ENCODE data around the gene ZNF581. TPM values are rescaled to one million over a fixed set of nuclear protein-coding genes. Genes with fewer than 3 reads are reported as not detected.

ZNF581 gene
- total RNA-seq, 2 donors from 2014 or later = 6.7 to 23.8 TPM

DNA sequence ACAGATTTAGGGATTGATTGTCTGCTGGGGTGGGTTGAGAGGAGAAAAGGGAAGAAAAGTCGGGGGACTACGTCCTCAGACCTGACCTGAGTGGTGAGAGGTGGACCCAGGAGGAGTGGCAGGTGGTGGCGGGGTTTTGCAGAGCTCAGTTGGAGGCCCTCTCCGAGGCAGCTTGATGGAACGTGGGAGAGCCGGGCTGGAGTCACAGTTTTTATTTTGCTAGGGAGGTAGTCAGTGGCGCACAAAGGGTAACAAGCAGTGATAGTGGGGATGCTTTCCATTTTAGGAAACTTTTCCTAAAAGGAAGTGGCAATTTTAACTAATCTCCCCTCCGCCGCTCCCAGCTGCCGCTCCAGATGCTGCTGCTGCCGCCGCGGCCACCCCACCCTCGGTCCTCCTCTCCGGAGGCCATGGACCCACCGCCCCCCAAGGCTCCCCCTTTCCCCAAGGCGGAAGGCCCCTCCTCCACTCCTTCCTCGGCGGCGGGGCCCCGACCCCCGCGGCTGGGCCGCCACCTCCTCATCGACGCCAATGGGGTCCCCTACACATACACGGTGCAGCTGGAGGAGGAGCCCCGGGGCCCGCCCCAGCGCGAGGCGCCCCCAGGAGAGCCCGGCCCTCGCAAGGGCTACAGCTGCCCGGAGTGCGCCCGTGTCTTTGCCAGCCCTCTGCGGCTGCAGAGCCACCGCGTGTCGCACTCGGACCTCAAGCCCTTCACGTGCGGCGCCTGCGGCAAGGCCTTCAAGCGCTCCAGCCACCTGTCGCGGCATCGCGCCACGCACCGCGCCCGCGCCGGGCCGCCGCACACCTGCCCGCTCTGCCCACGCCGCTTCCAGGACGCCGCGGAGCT, 1.1 kb upstream of the ZNF581 start:
- DNase-seq (ENCODE audit: low spot score) = no peak
- no peak for TF ChIP-seq CTCF (IDR thresholded peaks at IDR 0.05)
- Histone ChIP-seq H3K4me3 (peak overlapping the region; percentile 96), H3K36me3 (peaks cover 10% of the 10 kb centered on the region), H3K27ac (peak overlapping the region; percentile 89 to 92), H3K27me3 (replicated peaks; ENCODE audit: insufficient read depth) (no peaks in the 10 kb centered on the region), H3K4me1 (ENCODE audit: control insufficient read depth in 1 of 2, low read depth in 2 of 2) (peaks cover 52 to 61% of the 10 kb centered on the region in 2 donors), H3K9me3 (no peaks in the 10 kb centered on the region)
- ATAC-seq (ENCODE audit: insufficient number of reproducible peaks, low FRiP score, low read depth) = no peak

DNA sequence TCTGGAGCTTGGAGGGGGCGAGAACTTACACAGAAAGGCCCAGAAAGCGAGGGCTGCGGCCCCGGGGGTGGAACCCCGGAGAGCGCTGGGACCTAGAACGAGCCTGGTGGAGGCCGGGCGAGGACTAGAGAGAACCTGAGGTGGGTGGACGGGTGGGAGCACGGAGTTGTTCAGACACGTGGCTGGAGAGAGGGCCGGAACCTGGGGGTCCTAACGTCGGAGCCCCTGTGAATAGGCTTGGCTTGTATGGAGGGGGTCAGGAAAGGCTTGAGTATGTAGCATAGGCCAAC, 383 bp downstream of the ZNF581 start:
- no peak for ATAC-seq (ENCODE audit: insufficient number of reproducible peaks, low FRiP score, low read depth)
- H3K4me1 ChIP-seq (ENCODE audit: control insufficient read depth in 1 of 2, low read depth in 2 of 2) = peaks cover 51 to 62% of the 10 kb centered on the region in 2 donors
- H3K27me3 ChIP-seq (replicated peaks; ENCODE audit: insufficient read depth) = no peaks in the 10 kb centered on the region
- DNase-seq (ENCODE audit: low spot score) = no peak
- H3K4me3 ChIP-seq = peak overlapping the region; percentile 96
- peaks cover 6% of the 10 kb centered on the region for H3K36me3 ChIP-seq
- no peaks in the 10 kb centered on the region for H3K9me3 ChIP-seq
- H3K27ac ChIP-seq = peak overlapping the region; percentile 89 to 92
- no peak for TF ChIP-seq CTCF (IDR thresholded peaks at IDR 0.05)

- no peak for TF ChIP-seq CTCF (IDR thresholded peaks at IDR 0.05)
- Histone ChIP-seq H3K4me1 (ENCODE audit: control insufficient read depth in 1 of 2, low read depth in 2 of 2) (peaks cover 54 to 62% of the 10 kb centered on the region in 2 donors), H3K36me3 (peaks cover 6% of the 10 kb centered on the region), H3K27me3 (replicated peaks; ENCODE audit: insufficient read depth) (no peaks in the 10 kb centered on the region), H3K9me3 (no peaks in the 10 kb centered on the region), H3K4me3 (peak overlapping the region; percentile 96), H3K27ac (peak overlapping the region; percentile 89 to 92)
- DNase-seq (ENCODE audit: low spot score) (no peak), ATAC-seq (ENCODE audit: insufficient number of reproducible peaks, low FRiP score, low read depth) (no peak)
These were observed 863 bp downstream of the ZNF581 start for GRCh38 chr19:55644191-55644833.

DNA sequence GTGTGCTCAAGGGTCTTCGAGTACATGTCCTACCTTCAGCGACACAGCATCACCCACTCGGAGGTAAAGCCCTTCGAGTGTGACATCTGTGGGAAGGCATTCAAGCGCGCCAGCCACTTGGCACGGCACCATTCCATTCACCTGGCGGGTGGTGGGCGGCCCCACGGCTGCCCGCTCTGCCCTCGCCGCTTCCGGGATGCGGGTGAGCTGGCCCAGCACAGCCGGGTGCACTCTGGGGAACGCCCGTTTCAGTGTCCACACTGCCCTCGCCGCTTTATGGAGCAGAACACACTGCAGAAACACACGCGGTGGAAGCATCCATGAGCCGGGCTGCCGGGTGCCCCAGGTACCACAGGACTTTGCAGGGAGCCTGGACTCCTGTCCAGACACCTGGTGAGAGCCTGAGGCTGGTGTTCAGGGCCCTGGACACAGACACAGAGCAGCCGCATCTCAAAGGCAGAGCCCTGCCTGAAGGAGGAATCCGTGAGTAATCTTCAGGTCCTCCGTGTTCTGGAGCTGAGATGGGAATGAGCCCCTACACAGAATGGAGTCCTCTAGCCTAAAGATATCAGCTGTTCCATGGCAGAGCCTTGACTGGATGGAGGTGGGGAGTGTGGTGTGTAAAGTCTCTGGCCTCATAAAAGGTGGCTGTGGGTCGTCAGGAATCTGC, 1.5 kb downstream of the ZNF581 start:
- Histone ChIP-seq H3K36me3 (peaks cover 6% of the 10 kb centered on the region), H3K4me3 (no peak overlapping the region), H3K9me3 (no peaks in the 10 kb centered on the region), H3K27me3 (replicated peaks; ENCODE audit: insufficient read depth) (no peaks in the 10 kb centered on the region), H3K27ac (no peak overlapping the region), H3K4me1 (ENCODE audit: control insufficient read depth in 1 of 2, low read depth in 2 of 2) (peaks cover 49 to 58% of the 10 kb centered on the region in 2 donors)
- no peak for TF ChIP-seq CTCF (IDR thresholded peaks at IDR 0.05)
- no peak for ATAC-seq (ENCODE audit: insufficient number of reproducible peaks, low FRiP score, low read depth)
- DNase-seq (ENCODE audit: low spot score) = no peak

DNA sequence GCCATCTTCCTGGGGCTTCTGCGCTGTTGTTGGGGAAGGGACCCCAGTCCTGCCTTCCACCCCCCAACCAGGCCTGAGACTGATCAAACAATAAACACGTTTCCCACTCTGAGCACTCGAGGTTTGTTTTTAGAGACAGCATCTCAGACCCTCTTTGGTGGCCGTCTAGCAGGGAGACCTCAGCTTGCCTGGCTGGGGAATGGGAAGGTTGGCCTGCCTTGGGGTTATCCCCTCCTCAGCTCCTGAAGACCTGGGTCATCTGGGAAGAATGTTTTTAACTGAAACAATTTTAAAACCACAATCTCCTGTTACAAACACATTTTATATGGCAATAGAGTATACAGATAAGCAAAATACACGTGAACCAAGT, 2.0 kb downstream of the ZNF581 start:
- DNase-seq (ENCODE audit: low spot score) (no peak), ATAC-seq (ENCODE audit: insufficient number of reproducible peaks, low FRiP score, low read depth) (no peak)
- Histone ChIP-seq H3K27ac (no peak overlapping the region), H3K36me3 (peaks cover 6% of the 10 kb centered on the region), H3K4me1 (ENCODE audit: control insufficient read depth in 1 of 2, low read depth in 2 of 2) (peaks cover 44 to 53% of the 10 kb centered on the region in 2 donors), H3K27me3 (replicated peaks; ENCODE audit: insufficient read depth) (no peaks in the 10 kb centered on the region), H3K9me3 (no peaks in the 10 kb centered on the region), H3K4me3 (no peak overlapping the region)
- no peak for TF ChIP-seq CTCF (IDR thresholded peaks at IDR 0.05)

Data from thoracic aorta (tissue), 2 donors.